Thymus (tissue), 11 donors: Measurements from ENCODE around the gene LOXL3. TPM values are rescaled to one million over a fixed set of nuclear protein-coding genes. Genes with fewer than 3 reads are reported as not detected.

Experiments
- DNase-seq, 9 donors: peaks; one replicate each; pipeline ENCODE4 v3.0.0-alpha.2; 2013; ENCODE audit warnings: low spot score in 9 of 9, low read depth in 6 of 9, missing footprints in 1 of 9
- H3K27ac ChIP-seq, 2 donors: one replicate each; pipeline ENCODE4 v1.5.1; 2013; ENCODE audit warnings: control low read depth in 1 of 2, low read depth in 1 of 2, low read length in 1 of 2, mild to moderate bottlenecking in 1 of 2, moderate library complexity in 1 of 2
- H3K27me3 ChIP-seq, 2 donors: one replicate each; pipeline ENCODE4 v1.5.1; 2013; ENCODE audit warnings: low read length in 1 of 2; ENCODE audit not compliant: control insufficient read depth in 2 of 2, insufficient read depth in 1 of 2
- H3K36me3 ChIP-seq, 2 donors: one replicate each; pipeline ENCODE4 v1.5.1; 2013; ENCODE audit warnings: low read length in 1 of 2, mild to moderate bottlenecking in 1 of 2, moderate library complexity in 1 of 2; ENCODE audit not compliant: control insufficient read depth in 2 of 2, insufficient read depth in 2 of 2
- H3K4me1 ChIP-seq, 2 donors: one replicate each; pipeline ENCODE4 v1.5.1; 2013; ENCODE audit warnings: low read length in 2 of 2; ENCODE audit not compliant: control insufficient read depth in 2 of 2, insufficient read depth in 2 of 2
- H3K4me3 ChIP-seq, 2 donors: one replicate each; pipeline ENCODE4 v1.5.1; 2013; ENCODE audit warnings: low read length in 2 of 2, control low read depth in 1 of 2, mild to moderate bottlenecking in 1 of 2
- H3K9me3 ChIP-seq, 2 donors: one replicate each; pipeline ENCODE4 v1.5.1; 2013; ENCODE audit warnings: low read length in 1 of 2, mild to moderate bottlenecking in 1 of 2; ENCODE audit not compliant: control insufficient read depth in 2 of 2, insufficient read depth in 1 of 2
- WGBS: extraction: QIAGEN DNeasy Blood & Tissue Kit; methylation state at CpG from one replicate; pipeline ENCODE4 v1.1.7; 2013; 5-methylcytosine and 5-hydroxymethylcytosine counted together
- polyA plus RNA-seq: library from polyadenylated mRNA; stranded (reverse); fragments of 200-250 nt; gene quantifications from one replicate; pipeline ENCODE4 v1.2.3, GENCODE V29; 2013
- total RNA-seq: library from RNA; stranded (reverse); fragments of 120-200 nt; gene quantifications from one replicate; pipeline ENCODE4 v1.2.4, GENCODE V29; 2013
- donor health status: healthy.

The LOXL3 gene
- total and polyA plus RNA-seq, 2 donors = 1.4 to 1.6 TPM

DNA sequence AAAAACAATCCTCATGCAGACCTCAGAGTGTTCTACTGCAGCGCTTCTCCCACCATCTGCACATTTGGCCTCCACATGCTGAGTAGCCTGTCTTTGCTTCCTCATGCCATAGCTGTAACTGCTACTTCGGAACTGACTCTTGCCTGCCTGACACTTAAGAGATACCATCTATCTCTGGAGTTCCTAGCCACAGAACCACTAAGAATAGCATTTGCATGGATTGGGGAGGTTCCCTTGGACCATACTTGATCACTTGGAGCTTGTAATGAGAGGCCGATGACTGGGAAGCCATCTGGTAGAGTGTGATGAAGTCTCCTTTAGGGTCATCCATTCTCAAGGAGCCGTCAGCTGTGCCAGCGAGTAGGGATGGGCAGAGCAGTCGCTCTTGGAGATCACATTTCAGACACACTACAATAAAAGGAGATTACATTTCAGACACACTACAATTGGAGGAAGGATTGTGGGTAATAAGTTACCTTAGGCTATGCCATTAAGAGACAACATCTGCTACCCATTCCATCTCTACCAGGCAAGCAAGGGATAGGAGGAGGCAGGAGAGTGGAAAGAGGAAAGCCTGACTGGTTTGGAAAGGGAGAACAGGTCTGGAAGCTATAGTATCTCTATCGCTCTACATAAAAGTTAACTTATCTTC, 22.6 kb upstream of the LOXL3 start:
- no peak for DNase-seq
- peaks cover 0 to 3% of the 10 kb centered on the region in 2 donors for H3K4me1 ChIP-seq
- H3K4me3 ChIP-seq = no peak overlapping the region
- H3K9me3 ChIP-seq = no peaks in the 10 kb centered on the region
- no peaks in the 10 kb centered on the region for H3K36me3 ChIP-seq
- H3K27me3 ChIP-seq = no peaks in the 10 kb centered on the region
- 93% methylated on average over 7 of the region's 7 CpGs for WGBS
- H3K27ac ChIP-seq = no peak overlapping the region

DNA sequence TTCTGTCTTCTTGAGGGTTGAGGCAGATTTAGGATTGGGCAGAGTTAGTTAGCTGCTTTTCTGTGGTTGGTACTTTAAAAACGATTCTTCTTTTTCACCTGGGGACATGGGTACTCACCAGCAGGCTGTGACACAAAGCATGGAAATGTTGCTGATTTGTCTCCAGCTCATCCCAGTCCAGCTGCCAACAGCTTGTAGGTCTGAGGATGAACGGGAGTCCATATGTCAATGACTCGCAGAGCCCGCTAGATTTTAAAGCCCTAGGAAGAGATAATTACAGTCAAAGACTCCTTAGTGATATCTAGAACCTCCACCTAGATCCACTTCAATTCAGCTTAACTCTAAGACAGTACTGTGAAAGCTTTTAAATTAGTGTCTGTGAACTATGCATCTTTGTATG, 21.6 kb upstream of the LOXL3 start:
- 96% methylated on average over 4 of the region's 4 CpGs for WGBS
- H3K4me3 ChIP-seq = no peak overlapping the region
- no peaks in the 10 kb centered on the region for H3K9me3 ChIP-seq
- H3K4me1 ChIP-seq = peaks cover 0 to 3% of the 10 kb centered on the region in 2 donors
- no peaks in the 10 kb centered on the region for H3K36me3 ChIP-seq
- H3K27me3 ChIP-seq = no peaks in the 10 kb centered on the region
- H3K27ac ChIP-seq = no peak overlapping the region
- no peak for DNase-seq

DNA sequence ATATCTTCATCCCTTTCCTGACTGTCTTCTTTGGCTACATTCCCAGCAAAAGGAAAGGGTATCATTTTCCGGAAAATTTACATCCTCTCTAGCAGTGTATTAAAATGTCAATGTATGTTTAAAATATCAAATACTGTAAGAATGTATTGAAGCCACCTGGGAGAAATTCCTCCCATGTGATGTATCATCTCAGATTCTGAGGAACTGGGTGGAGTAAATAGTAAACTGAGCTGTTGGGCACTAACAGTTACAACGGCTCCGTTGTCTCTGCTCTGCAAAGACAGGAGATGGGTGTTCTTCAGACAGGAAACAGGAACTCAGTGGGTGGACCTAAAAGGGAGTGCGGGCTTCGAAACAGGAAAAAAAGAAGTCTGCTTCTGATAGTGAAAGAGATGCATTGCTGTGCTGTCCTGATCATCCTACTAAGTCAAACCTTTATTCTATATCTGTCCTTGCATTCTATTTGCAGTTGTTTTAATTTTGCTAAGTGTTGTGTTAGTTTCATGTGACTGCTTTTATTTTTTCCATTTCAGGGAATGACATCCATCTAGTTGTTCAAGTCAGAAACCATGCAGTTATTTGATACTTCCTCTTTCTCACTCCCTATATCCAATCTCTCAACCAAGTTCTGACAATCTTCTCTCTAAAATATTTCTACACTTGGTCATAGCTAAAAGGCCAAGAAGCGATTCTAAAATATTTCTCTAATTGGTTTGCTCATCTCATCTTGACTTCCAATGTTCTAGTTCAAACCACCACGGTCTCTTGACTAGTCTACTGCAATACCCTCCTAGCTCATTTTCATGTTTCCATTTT, 20.2 kb upstream of the LOXL3 start:
- Histone ChIP-seq H3K27me3 (no peaks in the 10 kb centered on the region), H3K4me1 (peaks cover 0 to 3% of the 10 kb centered on the region in 2 donors), H3K9me3 (no peaks in the 10 kb centered on the region), H3K4me3 (no peak overlapping the region), H3K27ac (peak overlapping the region; percentile 3 to 4), H3K36me3 (no peaks in the 10 kb centered on the region)
- 36% methylated on average over 7 of the region's 7 CpGs for WGBS
- peak in 5 of 9 donors; percentile 18 to 70 (median 29) for DNase-seq

DNA sequence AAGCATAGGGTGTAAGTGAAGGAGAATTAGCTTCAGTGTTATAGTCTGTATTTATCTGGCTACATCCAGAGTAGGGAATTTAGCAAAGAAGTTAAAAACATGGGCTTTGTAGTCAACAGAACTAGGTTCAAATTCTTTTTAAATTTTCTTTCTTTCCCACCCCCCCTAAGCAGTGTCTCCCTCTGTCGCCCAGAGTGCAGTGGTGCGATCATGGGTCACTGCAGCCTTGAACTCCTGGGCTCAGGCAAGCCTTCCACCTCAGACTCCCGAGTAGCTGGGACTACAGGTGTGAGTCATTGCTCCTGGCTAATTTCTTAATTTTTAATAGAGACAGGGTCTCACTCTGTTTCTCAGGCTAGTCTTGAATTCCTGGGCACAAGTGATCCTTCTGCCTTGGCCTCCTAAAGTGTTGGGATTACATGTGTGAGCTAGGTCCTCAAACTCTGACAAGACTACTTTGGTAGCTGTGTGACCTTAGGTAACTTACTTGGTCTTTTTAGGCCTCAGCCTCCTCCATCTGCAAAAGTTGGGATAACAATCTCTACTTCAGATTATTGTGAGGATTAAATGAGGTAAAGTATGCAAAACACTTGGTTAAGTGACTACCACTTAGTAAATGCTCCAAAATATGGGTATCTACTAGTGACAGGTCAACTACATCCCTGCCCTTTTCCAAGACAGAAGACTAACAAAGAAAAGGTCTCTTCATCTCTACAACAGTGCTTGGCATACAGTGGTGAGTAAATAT, 18.6 kb upstream of the LOXL3 start:
- no peak for DNase-seq
- 97% methylated on average over 3 of the region's 3 CpGs for WGBS

DNA sequence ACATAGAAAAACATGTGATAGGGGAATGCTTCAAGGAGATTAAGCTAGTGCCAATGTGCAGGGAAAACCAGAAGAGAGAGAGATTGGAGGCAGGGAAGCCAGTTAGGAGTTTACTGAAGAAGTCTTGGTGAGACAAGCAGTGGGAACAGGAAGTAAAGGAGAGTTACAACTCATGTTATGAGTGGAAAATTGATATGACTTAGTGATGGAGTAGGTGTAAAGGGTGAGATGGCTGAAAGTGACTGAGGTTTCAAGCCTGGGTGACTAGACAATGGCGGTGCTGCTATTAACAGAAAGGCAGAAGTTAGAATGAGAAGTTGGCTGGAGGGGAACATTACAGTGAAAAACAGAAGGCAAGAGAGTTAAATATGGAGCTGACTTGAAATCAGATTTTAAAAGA, 17.3 kb upstream of the LOXL3 start:
- WGBS = 91% methylated on average over 1 of the region's 1 CpG
- Histone ChIP-seq H3K36me3 (no peaks in the 10 kb centered on the region), H3K27ac (no peak overlapping the region), H3K27me3 (no peaks in the 10 kb centered on the region), H3K9me3 (no peaks in the 10 kb centered on the region), H3K4me1 (no peaks in the 10 kb centered on the region), H3K4me3 (no peak overlapping the region)
- no peak for DNase-seq

More for the DNA sequence above, 18.6 kb upstream of the LOXL3 start:
- Histone ChIP-seq H3K27me3 (no peaks in the 10 kb centered on the region), H3K27ac (no peak overlapping the region), H3K4me1 (no peaks in the 10 kb centered on the region), H3K4me3 (no peak overlapping the region), H3K9me3 (no peaks in the 10 kb centered on the region), H3K36me3 (no peaks in the 10 kb centered on the region)

DNA sequence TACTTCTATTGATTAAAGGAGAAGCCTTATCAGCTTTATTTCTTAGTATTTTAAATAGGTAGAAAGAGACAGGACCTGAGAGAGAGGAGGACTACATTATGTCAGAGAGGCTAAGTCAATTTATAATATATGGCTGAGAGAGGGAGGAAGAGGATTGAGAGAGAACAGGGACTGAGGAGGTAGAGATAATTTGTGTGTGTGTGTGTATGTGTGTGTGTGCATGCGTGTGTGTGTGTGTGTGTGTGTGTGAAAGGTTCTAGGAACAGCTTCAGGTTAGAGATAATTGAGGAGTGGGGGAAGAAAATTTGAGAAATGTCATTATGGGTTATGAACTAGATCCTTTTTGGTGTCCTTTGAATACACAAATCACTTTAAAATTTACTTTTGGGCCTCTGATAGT, 15.9 kb upstream of the LOXL3 start:
- no peak overlapping the region for H3K27ac ChIP-seq
- H3K4me3 ChIP-seq = no peak overlapping the region
- H3K27me3 ChIP-seq = no peaks in the 10 kb centered on the region
- DNase-seq = no peak
- no peaks in the 10 kb centered on the region for H3K36me3 ChIP-seq
- no peaks in the 10 kb centered on the region for H3K9me3 ChIP-seq
- no peaks in the 10 kb centered on the region for H3K4me1 ChIP-seq
- WGBS = 93% methylated on average over 1 of the region's 1 CpG

DNA sequence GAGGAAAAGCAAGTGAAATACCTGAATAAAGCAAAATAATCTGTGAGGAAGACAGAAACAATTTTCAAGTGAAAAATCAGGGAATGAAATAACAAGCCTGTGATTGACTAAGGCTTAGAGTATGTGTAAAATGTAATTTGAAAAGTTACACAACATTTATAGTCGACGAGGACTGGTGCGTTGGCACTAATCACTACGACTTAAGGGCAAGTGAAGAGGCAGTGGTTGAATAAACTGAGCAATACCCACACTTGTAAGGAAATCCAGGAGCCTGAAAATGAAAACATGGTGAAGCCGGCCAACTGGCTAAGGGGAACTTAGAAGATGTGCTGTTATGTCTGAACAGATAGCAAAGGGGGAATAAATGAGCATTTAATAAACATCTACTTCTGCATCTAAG, 14.1 kb upstream of the LOXL3 start:
- H3K27me3 ChIP-seq = no peaks in the 10 kb centered on the region
- H3K9me3 ChIP-seq = no peaks in the 10 kb centered on the region
- no peaks in the 10 kb centered on the region for H3K36me3 ChIP-seq
- no peaks in the 10 kb centered on the region for H3K4me1 ChIP-seq
- H3K4me3 ChIP-seq = no peak overlapping the region
- no peak overlapping the region for H3K27ac ChIP-seq
- WGBS = 93% methylated on average over 5 of the region's 5 CpGs
- DNase-seq = no peak

DNA sequence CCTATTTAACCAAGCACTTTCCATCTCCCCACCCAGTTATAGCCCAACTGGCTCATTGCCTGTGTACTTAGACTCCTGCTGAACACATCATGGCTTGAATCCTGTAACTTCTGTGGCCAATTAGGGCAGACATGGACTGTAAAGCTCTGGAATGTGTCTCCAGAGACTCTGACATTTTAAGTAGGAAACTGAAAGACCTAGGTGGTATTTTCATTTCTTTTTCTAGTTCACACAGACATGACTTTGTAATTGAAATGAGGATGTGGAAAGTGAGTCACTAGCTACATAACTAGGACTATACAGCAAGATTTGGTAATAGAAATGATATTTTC, 13.0 kb upstream of the LOXL3 start:
- Histone ChIP-seq H3K27ac (no peak overlapping the region), H3K9me3 (no peaks in the 10 kb centered on the region), H3K4me1 (no peaks in the 10 kb centered on the region), H3K36me3 (no peaks in the 10 kb centered on the region), H3K4me3 (no peak overlapping the region), H3K27me3 (peaks cover 0 to 4% of the 10 kb centered on the region in 2 donors)
- no peak for DNase-seq

DNA sequence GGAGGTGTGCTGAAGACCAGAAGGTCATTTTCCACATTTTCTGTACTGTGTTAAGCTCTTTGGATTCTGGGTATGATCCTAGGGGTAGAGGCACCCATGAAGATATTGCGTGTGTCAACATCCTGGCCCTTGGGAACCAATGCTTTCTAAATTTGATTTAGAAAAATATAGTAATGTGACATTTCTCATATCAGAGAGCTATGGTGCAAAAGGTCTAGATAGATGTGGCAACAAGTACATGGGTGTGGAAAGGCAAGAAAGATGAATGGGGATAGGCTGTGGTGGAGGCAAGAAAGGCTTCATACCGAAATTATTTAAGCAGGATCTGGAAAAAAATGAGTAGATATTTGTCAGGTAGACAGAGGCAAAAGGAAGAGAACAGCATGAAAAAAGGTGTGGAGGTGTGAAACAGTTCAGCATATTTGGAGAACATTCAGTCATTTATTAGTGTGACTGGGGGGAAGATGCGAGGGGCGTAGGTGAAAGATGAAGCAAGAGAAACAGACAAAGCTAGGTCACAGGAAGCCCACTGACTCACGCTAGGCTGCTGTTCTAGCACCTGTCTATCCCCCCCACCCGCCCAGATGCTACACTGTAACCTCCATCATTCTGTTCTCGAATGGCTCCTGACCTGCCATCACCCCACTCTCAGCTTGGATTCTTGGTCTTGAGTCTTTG, 12.5 kb upstream of the LOXL3 start:
- Histone ChIP-seq H3K4me3 (no peak overlapping the region), H3K9me3 (no peaks in the 10 kb centered on the region), H3K36me3 (no peaks in the 10 kb centered on the region), H3K4me1 (no peaks in the 10 kb centered on the region), H3K27me3 (peaks cover 0 to 7% of the 10 kb centered on the region in 2 donors), H3K27ac (no peak overlapping the region)
- no peak for DNase-seq
- 89% methylated on average over 7 of the region's 7 CpGs for WGBS
